Hepatocyte (in vitro differentiated cells): ENCODE results near the gene CD55. TPM values are rescaled to one million over a fixed set of nuclear protein-coding genes. Genes with fewer than 3 reads are reported as not detected.

Experiments used
- DNase-seq: peaks from one replicate; pipeline ENCODE4 v3.0.0-alpha.2; 2016; ENCODE audit warnings: low spot score
- H2AFZ ChIP-seq: fragments of 200-600 bp; sonication (generic); 2 replicates; pipeline ENCODE4 v1.6.0; 2016; ENCODE audit warnings: antibody characterized with exemption, mild to moderate bottlenecking
- H3K27ac ChIP-seq: fragments of 200-600 bp; sonication (generic); 2 replicates; pipeline ENCODE4 v1.5.1; 2016; ENCODE audit warnings: mild to moderate bottlenecking
- H3K27me3 ChIP-seq: fragments of 200-600 bp; sonication (generic); 2 replicates; pipeline ENCODE4 v1.6.1; 2016
- H3K36me3 ChIP-seq: fragments of 200-600 bp; sonication (generic); replicated peaks from 2 replicates; pipeline ENCODE4 v1.5.1; 2016; ENCODE audit warnings: low read depth; ENCODE audit not compliant: insufficient read depth
- H3K4me1 ChIP-seq: fragments of 200-600 bp; sonication (generic); 2 replicates; pipeline ENCODE4 v1.5.1; 2016; ENCODE audit warnings: mild to moderate bottlenecking, moderate library complexity; ENCODE audit not compliant: insufficient read depth
- H3K4me2 ChIP-seq: fragments of 200-600 bp; sonication (generic); 2 replicates; pipeline ENCODE4 v1.6.0; 2016
- H3K4me3 ChIP-seq: fragments of 200-600 bp; sonication (generic); 2 replicates; pipeline ENCODE4 v1.5.1; 2016; ENCODE audit warnings: mild to moderate bottlenecking
- H3K79me2 ChIP-seq: fragments of 200-600 bp; sonication (generic); 2 replicates; pipeline ENCODE4 v1.6.0; 2017; ENCODE audit warnings: mild to moderate bottlenecking
- H3K9me2 ChIP-seq: fragments of 200-600 bp; sonication (generic); replicated peaks from 2 replicates; pipeline ENCODE4 v1.6.0; 2017; ENCODE audit warnings: mild to moderate bottlenecking; ENCODE audit not compliant: insufficient read depth
- H3K9me3 ChIP-seq: fragments of 200-600 bp; sonication (generic); 2 replicates; pipeline ENCODE4 v1.5.1; 2016; ENCODE audit warnings: low read depth, mild to moderate bottlenecking
- H4K20me1 ChIP-seq: fragments of 200-600 bp; sonication (generic); 2 replicates; pipeline ENCODE4 v1.6.0; 2016; ENCODE audit warnings: mild to moderate bottlenecking; ENCODE audit not compliant: insufficient read depth, poor library complexity, severe bottlenecking
- CTCF ChIP-seq: fragments of 200-600 bp; sonication (generic); IDR thresholded peaks from 2 replicates; pipeline ENCODE4 v1.5.1; 2016; ENCODE audit warnings: antibody characterized with exemption, mild to moderate bottlenecking; ENCODE audit not compliant: poor library complexity
- EZH2 ChIP-seq: fragments of 200-600 bp; sonication (generic); IDR thresholded peaks from 2 replicates; pipeline ENCODE4 v1.6.1; 2016; ENCODE audit warnings: antibody characterized with exemption, mild to moderate bottlenecking, borderline replicate concordance
- EZH2phosphoT487 ChIP-seq: fragments of 200-600 bp; sonication (generic); IDR thresholded peaks from one replicate; pipeline ENCODE4 v1.6.1; 2018; ENCODE audit warnings: antibody characterized with exemption, mild to moderate bottlenecking, low read depth, moderate library complexity; ENCODE audit not compliant: unreplicated experiment, severe bottlenecking
- WGBS: methylation state at CpG from one replicate; pipeline ENCODE4 v1.1.6; 2016; ENCODE audit warnings: low lambda C conversion rate; ENCODE audit errors: missing lambda C conversion rate; 5-methylcytosine and 5-hydroxymethylcytosine counted together
- polyA plus RNA-seq: library from polyadenylated mRNA; unstranded; fragments of >200 nt; fragmentation: Nextera tagmentation; extraction: Ambion mirVana; gene quantifications from 2 replicates; pipeline ENCODE4 v1.2.1, GENCODE V29; 2016
- total RNA-seq: library from RNA; depleted of rRNA; stranded (reverse); fragments of >200 nt; gene quantifications from 2 replicates; pipeline ENCODE4 v1.2.3, GENCODE V29; 2014

The CD55 gene
- total and polyA plus RNA-seq, 2 experiments from 2014 or later, result 41.1 to 57.5 TPM

DNA sequence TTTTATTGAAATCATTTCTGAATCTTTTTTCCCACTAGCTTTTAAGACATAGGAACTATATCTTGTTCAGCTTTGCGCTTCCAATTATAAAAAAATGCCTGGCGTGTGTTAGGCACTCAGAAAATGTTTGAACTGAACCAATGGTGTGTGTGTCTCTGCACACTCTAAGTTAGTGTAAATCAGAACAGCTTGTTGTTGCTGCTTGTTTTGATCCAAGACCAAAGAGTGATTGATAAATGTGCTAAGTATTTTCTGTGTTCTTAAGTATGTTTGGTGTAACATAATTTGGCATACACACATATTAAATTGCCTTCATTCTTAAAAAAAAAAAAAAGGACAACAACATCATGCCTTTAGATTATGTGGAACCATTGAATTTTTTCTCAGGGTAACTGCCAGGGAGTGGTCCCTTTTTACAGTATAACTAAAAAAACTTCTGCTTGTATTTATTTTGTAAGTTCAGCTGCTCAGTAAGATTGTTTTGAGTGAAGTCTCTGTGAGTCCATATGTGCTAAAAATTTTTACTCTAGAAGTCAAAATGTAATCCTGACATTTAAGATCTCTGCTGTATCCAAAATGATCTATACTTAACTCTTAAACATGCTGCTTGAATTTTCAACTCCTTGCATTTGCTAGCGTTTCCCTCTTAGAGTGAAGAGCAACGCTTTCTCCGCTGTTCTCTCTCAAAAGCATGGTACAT is 8.7 kb downstream of the CD55 start:
- Histone ChIP-seq H3K4me2 (no peak overlapping the region), H3K9me3 (no peaks in the 10 kb centered on the region), H3K4me1 (no peaks in the 10 kb centered on the region), H3K36me3 (no peaks in the 10 kb centered on the region), H3K27me3 (no peaks in the 10 kb centered on the region), H3K27ac (no peak overlapping the region), H3K9me2 (no peaks in the 10 kb centered on the region), H3K79me2 (no peaks in the 10 kb centered on the region), H2AFZ (no peak overlapping the region), H3K4me3 (no peak overlapping the region), H4K20me1 (no peaks in the 10 kb centered on the region)
- no peak for TF ChIP-seq EZH2phosphoT487
- TF ChIP-seq EZH2, result no peak
- TF ChIP-seq CTCF, result no peak
- 85% methylated on average over 5 of the region's 5 CpGs for WGBS
- no peak for DNase-seq

DNA sequence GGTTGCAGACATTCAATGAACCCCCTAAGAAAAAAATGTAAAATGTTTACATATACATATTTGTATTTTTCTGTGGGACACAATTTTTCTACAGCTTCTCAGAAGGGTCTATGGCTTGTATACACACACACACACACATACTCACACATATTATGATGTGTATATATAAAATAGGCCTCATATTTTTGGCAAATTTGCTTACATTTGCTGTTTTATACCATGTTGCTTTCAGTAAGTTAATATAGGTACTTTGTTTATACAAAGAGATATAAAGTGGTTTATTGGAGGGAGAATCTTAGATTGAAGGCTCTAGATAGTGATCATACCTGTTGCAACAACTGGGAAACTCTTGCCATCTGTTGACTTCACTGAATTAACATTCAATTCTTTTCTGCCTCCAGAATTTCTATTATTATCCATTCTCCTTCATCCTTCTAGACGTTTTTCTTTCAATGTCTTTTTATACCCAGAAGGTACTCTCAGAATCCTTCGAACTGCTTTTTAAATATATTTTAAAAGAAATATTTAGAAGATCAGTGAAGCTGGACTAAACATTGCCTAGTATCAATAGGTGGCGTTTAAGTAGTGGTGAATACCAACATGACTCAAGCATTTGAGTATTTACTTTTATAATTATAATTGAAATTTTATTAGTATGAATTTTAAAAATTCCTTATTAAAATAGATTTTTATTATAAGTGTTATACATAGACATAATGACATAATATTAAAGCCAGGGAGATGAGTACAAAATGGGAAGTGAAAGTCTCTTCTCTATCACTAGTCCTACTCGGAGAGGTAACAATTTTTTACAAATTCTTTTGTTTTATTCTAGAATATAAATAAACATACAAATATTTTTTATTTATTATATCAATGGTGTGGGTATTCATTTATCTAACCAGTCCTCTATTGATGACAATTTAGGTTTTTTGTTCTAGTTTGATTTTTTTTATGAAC is 10.2 kb downstream of the CD55 start:
- TF ChIP-seq EZH2phosphoT487, result no peak
- no peak for TF ChIP-seq EZH2
- no peak for TF ChIP-seq CTCF
- H3K4me1 ChIP-seq, result no peaks in the 10 kb centered on the region
- no peak overlapping the region for H3K27ac ChIP-seq
- H3K9me2 ChIP-seq, result no peaks in the 10 kb centered on the region
- H3K4me2 ChIP-seq, result no peak overlapping the region
- 79% methylated on average over 4 of the region's 4 CpGs for WGBS
- no peaks in the 10 kb centered on the region for H4K20me1 ChIP-seq
- no peaks in the 10 kb centered on the region for H3K36me3 ChIP-seq
- no peaks in the 10 kb centered on the region for H3K9me3 ChIP-seq
- H3K27me3 ChIP-seq, result no peaks in the 10 kb centered on the region
- no peak overlapping the region for H3K4me3 ChIP-seq
- DNase-seq, result no peak
- no peaks in the 10 kb centered on the region for H3K79me2 ChIP-seq
- H2AFZ ChIP-seq, result no peak overlapping the region

- no peaks in the 10 kb centered on the region for H3K36me3 ChIP-seq
- no peaks in the 10 kb centered on the region for H3K9me3 ChIP-seq
- 79% methylated on average over 3 of the region's 3 CpGs for WGBS
- no peaks in the 10 kb centered on the region for H3K27me3 ChIP-seq
- no peaks in the 10 kb centered on the region for H3K4me1 ChIP-seq
- TF ChIP-seq EZH2phosphoT487 (no peak), EZH2 (no peak), CTCF (no peak)
- DNase-seq, result no peak
- H2AFZ ChIP-seq, result no peak overlapping the region
- no peak overlapping the region for H3K4me3 ChIP-seq
- no peaks in the 10 kb centered on the region for H3K79me2 ChIP-seq
- H3K27ac ChIP-seq, result no peak overlapping the region
- H3K4me2 ChIP-seq, result no peak overlapping the region
- no peaks in the 10 kb centered on the region for H3K9me2 ChIP-seq
- no peaks in the 10 kb centered on the region for H4K20me1 ChIP-seq
These were observed 11.6 kb downstream of the CD55 start for GRCh38 chr1:207333009-207333600.
